Measurements from ENCODE around the gene CTDNEP1.
A peak's percentile ranks its signal among the peaks of the same experiment; 100 is the strongest.

DNA sequence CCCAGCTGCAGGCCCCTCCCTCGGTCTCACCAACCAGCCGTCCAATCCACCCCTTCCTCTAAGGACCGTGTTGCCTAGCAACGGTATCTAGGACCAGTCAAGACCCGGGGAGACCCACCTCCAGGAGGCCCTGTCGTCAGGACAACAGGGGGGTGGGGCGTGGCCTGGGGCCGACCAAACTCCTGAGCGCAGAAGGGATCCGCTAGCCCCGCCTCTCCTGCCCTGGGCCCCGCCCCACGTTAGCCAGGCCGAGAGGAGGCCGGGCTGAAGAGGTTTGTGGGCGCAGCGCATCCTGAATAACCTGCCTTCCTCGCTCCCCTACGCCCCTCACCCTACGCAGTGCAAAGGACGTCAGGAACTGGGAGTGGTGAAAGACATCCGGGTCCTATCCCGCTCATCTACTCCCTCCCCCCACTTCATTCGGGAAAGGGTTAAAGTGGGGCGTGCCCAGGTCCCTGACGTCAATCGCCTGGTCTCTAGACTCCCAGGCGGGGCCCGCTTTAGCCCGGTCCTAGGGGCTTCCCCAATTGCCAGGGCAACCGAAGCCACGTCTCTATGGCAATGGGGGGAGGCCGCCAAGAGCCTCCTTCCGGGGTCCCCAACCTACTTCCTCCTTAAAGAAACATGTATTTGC lies 46.6 kb downstream of the CTDNEP1 start:
- TF ChIP-seq, protein P1, sequence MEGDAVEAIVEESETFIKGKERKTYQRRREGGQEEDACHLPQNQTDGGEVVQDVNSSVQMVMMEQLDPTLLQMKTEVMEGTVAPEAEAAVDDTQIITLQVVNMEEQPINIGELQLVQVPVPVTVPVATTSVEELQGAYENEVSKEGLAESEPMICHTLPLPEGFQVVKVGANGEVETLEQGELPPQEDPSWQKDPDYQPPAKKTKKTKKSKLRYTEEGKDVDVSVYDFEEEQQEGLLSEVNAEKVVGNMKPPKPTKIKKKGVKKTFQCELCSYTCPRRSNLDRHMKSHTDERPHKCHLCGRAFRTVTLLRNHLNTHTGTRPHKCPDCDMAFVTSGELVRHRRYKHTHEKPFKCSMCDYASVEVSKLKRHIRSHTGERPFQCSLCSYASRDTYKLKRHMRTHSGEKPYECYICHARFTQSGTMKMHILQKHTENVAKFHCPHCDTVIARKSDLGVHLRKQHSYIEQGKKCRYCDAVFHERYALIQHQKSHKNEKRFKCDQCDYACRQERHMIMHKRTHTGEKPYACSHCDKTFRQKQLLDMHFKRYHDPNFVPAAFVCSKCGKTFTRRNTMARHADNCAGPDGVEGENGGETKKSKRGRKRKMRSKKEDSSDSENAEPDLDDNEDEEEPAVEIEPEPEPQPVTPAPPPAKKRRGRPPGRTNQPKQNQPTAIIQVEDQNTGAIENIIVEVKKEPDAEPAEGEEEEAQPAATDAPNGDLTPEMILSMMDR (IDR thresholded peaks at IDR 0.05): no peak
- TF ChIP-seq RCOR1 (IDR thresholded peaks at IDR 0.05; ENCODE audit: low read length) (0 out of 2 replicates have a peak, but pooled peaks have one; percentile 24), POLR2AphosphoS5 (IDR thresholded peaks at IDR 0.05; ENCODE audit: low read depth, low read length) (no peak), JUND (IDR thresholded peaks at IDR 0.05) (no peak), GABPA (IDR thresholded peaks at IDR 0.05; ENCODE audit: low read depth) (no peak; the same call in 1 of the 2 replicates), CHD2 (IDR thresholded peaks at IDR 0.05; ENCODE audit: low read length, partially characterized antibody) (peak; percentile 86)
- TF ChIP-seq, protein P2, sequence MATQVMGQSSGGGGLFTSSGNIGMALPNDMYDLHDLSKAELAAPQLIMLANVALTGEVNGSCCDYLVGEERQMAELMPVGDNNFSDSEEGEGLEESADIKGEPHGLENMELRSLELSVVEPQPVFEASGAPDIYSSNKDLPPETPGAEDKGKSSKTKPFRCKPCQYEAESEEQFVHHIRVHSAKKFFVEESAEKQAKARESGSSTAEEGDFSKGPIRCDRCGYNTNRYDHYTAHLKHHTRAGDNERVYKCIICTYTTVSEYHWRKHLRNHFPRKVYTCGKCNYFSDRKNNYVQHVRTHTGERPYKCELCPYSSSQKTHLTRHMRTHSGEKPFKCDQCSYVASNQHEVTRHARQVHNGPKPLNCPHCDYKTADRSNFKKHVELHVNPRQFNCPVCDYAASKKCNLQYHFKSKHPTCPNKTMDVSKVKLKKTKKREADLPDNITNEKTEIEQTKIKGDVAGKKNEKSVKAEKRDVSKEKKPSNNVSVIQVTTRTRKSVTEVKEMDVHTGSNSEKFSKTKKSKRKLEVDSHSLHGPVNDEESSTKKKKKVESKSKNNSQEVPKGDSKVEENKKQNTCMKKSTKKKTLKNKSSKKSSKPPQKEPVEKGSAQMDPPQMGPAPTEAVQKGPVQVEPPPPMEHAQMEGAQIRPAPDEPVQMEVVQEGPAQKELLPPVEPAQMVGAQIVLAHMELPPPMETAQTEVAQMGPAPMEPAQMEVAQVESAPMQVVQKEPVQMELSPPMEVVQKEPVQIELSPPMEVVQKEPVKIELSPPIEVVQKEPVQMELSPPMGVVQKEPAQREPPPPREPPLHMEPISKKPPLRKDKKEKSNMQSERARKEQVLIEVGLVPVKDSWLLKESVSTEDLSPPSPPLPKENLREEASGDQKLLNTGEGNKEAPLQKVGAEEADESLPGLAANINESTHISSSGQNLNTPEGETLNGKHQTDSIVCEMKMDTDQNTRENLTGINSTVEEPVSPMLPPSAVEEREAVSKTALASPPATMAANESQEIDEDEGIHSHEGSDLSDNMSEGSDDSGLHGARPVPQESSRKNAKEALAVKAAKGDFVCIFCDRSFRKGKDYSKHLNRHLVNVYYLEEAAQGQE (IDR thresholded peaks at IDR 0.05; ENCODE audit: low read depth, low read length): no peak
- TF ChIP-seq, protein P3, sequence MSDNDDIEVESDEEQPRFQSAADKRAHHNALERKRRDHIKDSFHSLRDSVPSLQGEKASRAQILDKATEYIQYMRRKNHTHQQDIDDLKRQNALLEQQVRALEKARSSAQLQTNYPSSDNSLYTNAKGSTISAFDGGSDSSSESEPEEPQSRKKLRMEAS (IDR thresholded peaks at IDR 0.05; ENCODE audit: low read depth): 0 out of 2 replicates have a peak, but pooled peaks have one; percentile 15
